Esophagus muscularis mucosa (tissue), 4 donors: ENCODE results near the gene PLPPR2. TPM values are rescaled to one million over a fixed set of nuclear protein-coding genes. Genes with fewer than 3 reads are reported as not detected.
"Not testable (repeated sequence)": the region's sequence is repeated elsewhere in the genome, so short reads cannot be mapped to it uniquely, and the experiment has no call there.

Source experiments
- DNase-seq: peaks from one replicate; pipeline ENCODE4 v3.0.0-alpha.2; 2017; ENCODE audit errors: extremely low spot score
- H3K27ac ChIP-seq, 4 donors: fragments of 200-600 bp; sonication (generic); replicated peaks in 1 of 4; 1 replicate in 3 of 4; 2 replicates in 1 of 4; pipeline ENCODE4 v1.5.1; 2016 to 2019; ENCODE audit warnings: mild to moderate bottlenecking in 1 of 4
- H3K27me3 ChIP-seq, 4 donors: fragments of 200-600 bp; sonication (generic); one replicate each; pipeline versions ENCODE4 v1.5.1 to v1.6.0; 2016 to 2019
- H3K36me3 ChIP-seq, 4 donors: fragments of 200-600 bp; sonication (generic); one replicate each; pipeline ENCODE4 v1.5.1; 2016 to 2019
- H3K4me1 ChIP-seq, 4 donors: fragments of 200-600 bp; sonication (generic); one replicate each; pipeline ENCODE4 v1.5.1; 2016 to 2019
- H3K4me3 ChIP-seq, 4 donors: fragments of 200-600 bp; sonication (generic); 1 replicate in 2 of 4; 2 replicates in 2 of 4; pipeline ENCODE4 v1.5.1; 2016 to 2019; ENCODE audit warnings: mild to moderate bottlenecking in 4 of 4, moderate library complexity in 1 of 4
- H3K9me3 ChIP-seq, 4 donors: fragments of 200-600 bp; sonication (generic); 1 replicate in 3 of 4; 2 replicates in 1 of 4; pipeline ENCODE4 v1.5.1; 2016 to 2019
- CTCF ChIP-seq, 3 experiments: fragments of 200-600 bp in 2 of 3; fragments of 450-650 bp in 1 of 3; sonication (generic) in 2 of 3; IDR thresholded peaks; one replicate each; pipeline ENCODE4 v1.5.1; 2017 to 2019; ENCODE audit warnings: antibody characterized with exemption in 3 of 3, mild to moderate bottlenecking in 2 of 3, moderate library complexity in 1 of 3
- EP300 ChIP-seq: sonication (generic); formaldehyde crosslinking; IDR thresholded peaks from one replicate; pipeline ENCODE4 v1.6.1; 2017; ENCODE audit warnings: antibody characterized with exemption
- POLR2A ChIP-seq: fragments of 450-650 bp; IDR thresholded peaks from one replicate; pipeline ENCODE4 v1.6.1; 2017; ENCODE audit warnings: antibody characterized with exemption, moderate library complexity, mild to moderate bottlenecking, low read depth
- POLR2AphosphoS5 ChIP-seq, 2 donors: sonication (generic); formaldehyde crosslinking; IDR thresholded peaks; one replicate each; pipeline ENCODE4 v1.6.1; 2017; ENCODE audit warnings: antibody characterized with exemption in 2 of 2
- WGBS: methylation state at CpG from one replicate; pipeline ENCODE4 v1.1.5; 2018; 5-methylcytosine and 5-hydroxymethylcytosine counted together
- intact Hi-C: fragments of 100-400 bp; cut with DNase I; formaldehyde crosslinking; loops from one replicate; pipeline ENCODE4 v1.15.1; 2023
- total RNA-seq, 4 donors: library from RNA; depleted of rRNA; stranded (reverse); fragments of >200 nt; gene quantifications; one replicate each; pipeline versions ENCODE4 v1.1.0 to v1.2.1, GENCODE V29; 2016

PLPPR2 gene
- total RNA-seq, 4 donors from 2014 or later, result 32.0 to 49.8 (median 37.5) TPM

GRCh38 chr19:11339254-11340098 lies 15.8 kb upstream of the PLPPR2 start, which contains the start of gene RAB3D:
RAB3D (minus strand) TSS chr19:11339657; CDS start chr19:11337399, 2,258 bp downstream.
- peaks cover 26 to 51% (median 40%) of the 10 kb centered on the region in 4 donors for H3K4me1 ChIP-seq
- H3K27ac ChIP-seq, result peak within 1 kb of the TSS; percentile 76 to 94 (median 88)
- 5% methylated on average over 24 of the region's 53 CpGs for WGBS
- no peaks in the 10 kb centered on the region for H3K9me3 ChIP-seq
- no peaks in the 10 kb centered on the region for H3K27me3 ChIP-seq
- peak; percentile 69 to 91 for TF ChIP-seq POLR2AphosphoS5 (IDR thresholded peaks at IDR 0.05)
- peak in 1 of 3 experiments; percentile 17 for TF ChIP-seq CTCF (IDR thresholded peaks at IDR 0.05)
- TF ChIP-seq POLR2A, result peak; percentile 38
- TF ChIP-seq EP300, result no peak
- intact Hi-C loops, result no loop called here
- peaks cover 15 to 52% (median 49%) of the 10 kb centered on the region in 4 donors for H3K36me3 ChIP-seq
- H3K4me3 ChIP-seq, result peak within 1 kb of the TSS; percentile 71 to 97 (median 89)
- DNase-seq, result peak; percentile 97

- DNase-seq, H3K9me3 ChIP-seq, H3K27me3 ChIP-seq, intact Hi-C loops: not testable (repeated sequence)
- Histone ChIP-seq H3K27ac (peak overlapping the region; percentile 76 to 94 (median 88)), H3K36me3 (peaks cover 9 to 46% (median 43%) of the 10 kb centered on the region in 4 donors), H3K4me3 (peak overlapping the region; percentile 71 to 97 (median 89)), H3K4me1 (peaks cover 32 to 57% (median 46%) of the 10 kb centered on the region in 4 donors)
- 86% methylated on average over 8 of the region's 8 CpGs for WGBS
These were observed 15.1 kb upstream of the PLPPR2 start for GRCh38 chr19:11340099-11340467.

- Histone ChIP-seq H3K27ac (no peak overlapping the region), H3K4me1 (peaks cover 41 to 69% (median 63%) of the 10 kb centered on the region in 4 donors), H3K36me3 (peaks cover 0 to 24% (median 21%) of the 10 kb centered on the region in 4 donors), H3K9me3 (no peaks in the 10 kb centered on the region), H3K27me3 (no peaks in the 10 kb centered on the region), H3K4me3 (no peak overlapping the region)
- DNase-seq, result no peak
- TF ChIP-seq CTCF (IDR thresholded peaks at IDR 0.05), result no peak
- no peak for TF ChIP-seq POLR2AphosphoS5 (IDR thresholded peaks at IDR 0.05)
- TF ChIP-seq EP300, result no peak
- 86% methylated on average over 3 of the region's 3 CpGs for WGBS
- intact Hi-C loops, result no loop called here
These were observed 12.8 kb upstream of the PLPPR2 start for GRCh38 chr19:11342429-11342828.

DNA sequence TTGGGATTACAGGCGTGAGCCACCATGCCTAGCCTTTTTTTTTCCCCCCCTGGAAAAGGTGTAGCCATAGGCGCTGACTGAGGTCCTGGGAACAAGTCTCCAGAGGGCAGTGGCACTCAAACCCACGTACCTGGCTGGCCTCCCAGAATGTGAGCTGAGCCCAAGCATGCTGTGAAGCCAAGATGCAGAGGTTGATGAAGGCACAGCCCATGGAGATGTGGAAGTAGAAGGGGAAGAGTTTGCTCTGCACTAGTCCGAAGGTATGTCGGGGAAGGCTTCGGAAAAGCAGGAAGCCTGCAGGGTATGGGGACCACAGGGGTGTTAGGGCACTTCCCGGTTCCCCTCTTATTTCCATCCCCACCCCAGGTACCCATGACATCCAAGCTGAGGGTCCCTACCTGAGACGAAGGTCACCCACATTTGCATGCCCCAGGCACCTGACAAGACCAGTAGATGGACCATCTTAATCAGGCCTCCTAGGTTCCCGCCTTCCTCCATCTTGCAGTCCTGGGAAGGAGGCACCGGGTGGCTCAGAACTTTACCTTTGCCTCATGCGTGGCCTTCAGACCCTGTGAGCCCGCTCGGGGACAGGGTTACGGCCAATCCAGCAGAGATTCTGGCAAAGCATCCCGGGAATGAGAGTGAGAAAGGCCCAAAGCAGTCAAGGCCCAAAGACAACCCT lies 10.0 kb upstream of the PLPPR2 start:
- Histone ChIP-seq H3K4me3 (peak overlapping the region; percentile 63 to 84 (median 74)), H3K4me1 (peaks cover 25 to 48% (median 44%) of the 10 kb centered on the region in 4 donors), H3K36me3 (peaks cover 0 to 24% (median 22%) of the 10 kb centered on the region in 4 donors), H3K27me3 (no peaks in the 10 kb centered on the region), H3K27ac (peak overlapping the region; percentile 88 to 93 (median 90)), H3K9me3 (peaks cover 0 to 9% (median 4%) of the 10 kb centered on the region in 4 donors)
- DNase-seq, result no peak
- WGBS, result 39% methylated on average over 15 of the region's 15 CpGs
- intact Hi-C loops, result no loop called here
- TF ChIP-seq EP300 (no peak), POLR2AphosphoS5 (IDR thresholded peaks at IDR 0.05) (no peak), CTCF (IDR thresholded peaks at IDR 0.05) (no peak), POLR2A (no peak)
